Activated effector memory CD4-positive, alpha-beta T cell treated with Interleukin-2 at 50 U/mL for 16 hours (primary cell): Measurements from ENCODE around the gene FSIP1.
"Not testable (repeated sequence)": the region's sequence is repeated elsewhere in the genome, so short reads cannot be mapped to it uniquely, and the experiment has no call there.

Source experiments
- DNase-seq: peaks from one replicate; pipeline ENCODE4 v3.0.0-alpha.2; 2020

Gene FSIP1

GRCh38 chr15:39782441-39783138 is at the start of gene FSIP1:
FSIP1 (minus strand) TSS chr15:39782841; CDS start chr15:39776524, 6,317 bp downstream.
- peak; percentile 95 for DNase-seq

DNA sequence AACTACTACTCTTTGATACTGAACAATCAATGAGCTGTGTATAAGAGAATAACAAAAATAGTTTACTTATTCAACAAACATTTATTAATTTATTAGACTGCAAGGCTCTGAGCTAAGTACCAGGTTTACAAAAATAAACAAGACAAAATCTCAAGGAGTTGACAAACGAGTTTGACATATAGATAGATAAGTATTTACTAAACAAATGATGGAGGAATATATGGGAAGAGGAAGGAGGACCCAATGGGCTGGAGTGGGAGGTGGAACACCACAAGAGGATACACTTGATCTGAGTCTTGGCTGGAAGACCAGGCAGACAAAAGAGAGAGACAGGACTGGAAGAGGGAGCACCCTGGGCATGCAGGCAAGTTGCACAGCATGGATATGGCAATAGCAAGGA is 47.5 kb upstream of the FSIP1 start:
- no peak for DNase-seq

DNA sequence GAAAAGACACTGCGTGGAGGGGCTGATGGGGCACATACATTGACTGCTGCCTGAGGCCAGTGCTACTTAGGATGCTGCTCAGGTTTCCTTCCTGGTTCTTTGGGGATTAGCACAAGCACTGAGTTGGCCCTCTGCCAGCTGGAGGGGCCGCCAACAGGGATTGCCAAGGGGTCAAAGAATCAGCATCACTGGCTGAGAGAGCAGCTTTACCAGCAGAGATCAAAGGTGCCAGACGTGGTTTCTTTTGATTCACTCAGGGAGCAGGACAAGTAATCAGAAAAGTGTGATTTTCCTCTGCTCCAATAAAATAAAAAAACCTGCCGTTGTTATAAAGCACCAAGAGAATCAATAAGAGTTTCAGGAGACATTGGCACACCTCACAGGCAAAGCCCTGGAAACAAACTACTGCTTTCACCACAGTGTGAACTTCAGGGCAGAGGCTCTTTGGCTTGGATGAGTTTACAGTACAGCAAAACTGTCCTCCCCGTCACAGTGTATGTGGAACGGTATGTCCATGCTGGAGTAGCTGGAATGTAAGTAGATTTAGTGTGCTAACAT is 45.8 kb upstream of the FSIP1 start:
- DNase-seq, result no peak

GRCh38 chr15:39826975-39827374 is 44.3 kb upstream of the FSIP1 start:
- DNase-seq, result no peak

DNA sequence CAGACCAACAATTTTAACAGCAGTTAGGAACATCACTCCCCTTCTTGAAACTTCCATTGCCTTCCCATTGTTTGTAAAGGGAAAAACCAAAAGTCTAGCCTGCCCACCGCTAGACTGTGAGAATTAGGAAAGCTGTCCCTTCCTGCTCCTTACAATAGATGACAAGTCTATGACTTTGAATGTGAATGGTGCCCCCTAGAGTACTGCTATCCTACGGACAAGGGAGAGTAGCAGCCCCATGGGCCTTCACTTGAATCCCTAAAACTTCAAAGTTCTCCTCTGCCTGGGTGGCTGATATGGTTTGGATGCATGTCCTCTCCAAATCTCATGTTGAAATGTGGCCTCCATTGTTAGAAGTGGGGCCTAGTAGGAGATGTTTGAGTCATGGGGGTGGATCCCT is 41.0 kb upstream of the FSIP1 start:
- no peak for DNase-seq

DNA sequence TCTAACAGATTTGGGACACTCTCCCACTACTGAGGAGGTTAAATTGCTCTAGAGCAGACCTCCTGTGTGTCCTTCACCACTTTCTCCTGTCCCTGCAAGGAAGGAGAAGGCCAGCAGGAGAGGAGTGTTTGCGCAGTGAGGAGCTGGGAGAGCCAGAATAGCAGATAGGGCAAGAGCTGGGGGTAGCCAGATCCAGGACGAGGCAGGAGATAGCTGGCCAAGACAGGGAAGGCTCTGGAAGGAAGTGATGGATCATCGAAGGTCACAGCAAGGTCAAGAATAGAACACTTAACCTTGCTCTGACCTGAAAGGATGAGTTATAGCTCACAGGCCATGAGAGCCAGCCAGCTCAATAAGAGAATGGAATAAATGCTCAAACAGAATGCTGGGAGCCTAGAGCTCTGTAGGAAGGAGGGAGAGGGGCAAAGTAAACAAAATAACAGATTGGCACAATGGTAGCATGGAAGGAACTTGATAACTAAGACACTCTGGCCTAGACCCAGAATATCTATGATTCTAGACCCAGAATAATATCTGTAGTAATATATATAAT is 37.5 kb upstream of the FSIP1 start:
- DNase-seq, result no peak

DNA sequence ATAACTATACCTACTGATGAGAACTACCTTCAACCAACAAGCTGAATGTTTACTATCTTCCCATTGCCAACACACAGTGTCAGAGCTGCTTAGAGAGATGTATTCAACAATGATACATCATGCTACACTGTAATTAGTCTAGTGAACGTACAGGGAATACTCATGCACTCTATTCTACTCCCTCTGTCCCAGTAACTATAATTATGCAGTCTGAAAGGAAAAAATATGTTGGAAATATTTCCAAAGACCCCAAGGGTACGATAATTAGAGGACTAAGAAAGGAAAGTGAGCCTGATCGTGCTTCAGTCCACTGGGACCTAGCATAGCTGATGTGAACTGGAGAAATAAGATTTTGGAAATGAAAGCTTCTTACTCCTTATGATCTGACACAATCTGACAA is 36.9 kb upstream of the FSIP1 start:
- no peak for DNase-seq

GRCh38 chr15:39817892-39818291 is 35.3 kb upstream of the FSIP1 start:
- DNase-seq, result no peak

DNA sequence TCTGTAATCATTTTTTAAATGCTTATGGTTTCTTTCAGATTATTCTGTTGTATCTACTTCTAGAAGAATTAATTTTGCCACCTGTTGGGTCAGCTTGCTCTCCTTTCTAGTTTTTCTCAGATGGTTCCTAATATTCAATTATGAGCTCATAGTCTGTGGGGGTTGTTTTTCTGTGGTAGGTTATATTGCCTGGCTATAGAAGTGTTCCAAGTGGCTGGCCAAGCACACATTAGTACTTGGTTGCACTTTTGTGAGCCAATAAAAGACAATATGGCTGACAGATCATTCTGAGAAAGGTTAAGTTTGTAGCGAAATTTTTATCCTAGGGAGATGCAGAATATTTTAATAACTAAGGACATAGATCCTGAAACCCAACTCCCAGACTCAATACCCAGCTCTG is 31.8 kb upstream of the FSIP1 start:
- DNase-seq, result no peak

GRCh38 chr15:39812651-39813050 is 30.0 kb upstream of the FSIP1 start:
- DNase-seq, result not testable (repeated sequence)

GRCh38 chr15:39808909-39809308 is 26.3 kb upstream of the FSIP1 start:
- DNase-seq, result no peak

DNA sequence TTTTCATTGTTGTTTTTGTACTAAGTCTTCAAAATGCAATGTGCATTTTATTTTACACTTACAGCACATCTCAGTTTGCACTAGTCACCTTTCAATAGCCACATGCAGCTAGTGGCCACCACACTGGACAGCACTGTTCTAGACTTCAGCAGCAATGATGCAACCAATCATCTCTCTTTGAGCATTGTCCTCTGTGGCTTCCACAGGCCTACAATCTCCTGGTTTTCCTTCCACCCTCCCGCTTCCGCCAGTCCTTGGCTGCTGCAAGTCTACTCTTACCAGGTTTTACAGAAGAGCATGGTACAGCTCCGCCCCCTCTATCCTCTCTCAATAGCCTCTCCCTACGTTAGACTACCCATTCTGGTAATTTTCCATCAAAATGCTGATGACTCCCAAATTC is 25.1 kb upstream of the FSIP1 start:
- no peak for DNase-seq

DNA sequence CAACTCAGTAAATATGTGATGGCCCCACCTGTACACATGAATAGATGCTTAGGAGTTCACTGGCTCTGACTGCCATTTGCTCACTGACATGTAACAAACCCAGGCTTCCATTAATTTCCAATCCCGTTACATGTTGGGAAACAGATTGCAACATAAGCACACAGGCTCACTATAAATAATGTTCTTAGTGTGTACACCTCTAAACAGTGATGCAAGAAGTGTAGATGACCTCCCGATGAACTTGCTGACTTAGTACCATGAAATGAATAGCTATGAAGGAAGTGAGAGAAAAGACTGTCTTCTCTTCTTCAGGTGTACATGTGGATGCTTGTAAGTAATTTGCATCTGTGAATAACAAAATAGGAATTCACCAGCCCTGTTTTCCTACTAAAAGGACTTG is 21.4 kb upstream of the FSIP1 start:
- no peak for DNase-seq

GRCh38 chr15:39803016-39803415 is 20.4 kb upstream of the FSIP1 start:
- no peak for DNase-seq

- no peak for DNase-seq
These were observed 19.1 kb upstream of the FSIP1 start for GRCh38 chr15:39801641-39802309.

DNA sequence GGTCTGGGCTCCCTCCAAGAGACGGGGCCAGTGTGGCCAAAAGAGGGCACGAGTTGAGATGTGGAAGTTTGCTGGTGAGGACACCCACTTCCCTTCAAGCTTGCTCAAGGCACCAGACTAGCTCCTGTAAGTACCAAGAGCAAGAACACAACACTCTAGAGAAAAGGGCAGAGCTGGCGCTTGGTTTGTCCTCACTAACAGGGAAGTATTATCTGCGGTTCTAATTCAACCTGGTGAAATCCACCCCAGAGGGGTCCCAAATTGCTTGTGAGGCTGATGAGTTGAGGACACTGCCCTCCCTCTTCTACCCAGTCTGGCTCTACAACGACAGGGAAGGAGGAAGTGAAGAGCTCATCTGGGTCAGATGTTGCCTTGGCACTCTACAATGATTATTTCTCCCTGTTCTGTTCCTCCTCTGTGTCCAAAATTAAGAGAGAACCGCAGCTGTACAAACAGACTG is 16.9 kb upstream of the FSIP1 start:
- no peak for DNase-seq

- DNase-seq, result no peak
These were observed 15.7 kb upstream of the FSIP1 start for GRCh38 chr15:39798382-39798781.

GRCh38 chr15:39797407-39797806 is 14.8 kb upstream of the FSIP1 start:
- no peak for DNase-seq

GRCh38 chr15:39796601-39797000 is 14.0 kb upstream of the FSIP1 start:
- DNase-seq, result no peak

DNA sequence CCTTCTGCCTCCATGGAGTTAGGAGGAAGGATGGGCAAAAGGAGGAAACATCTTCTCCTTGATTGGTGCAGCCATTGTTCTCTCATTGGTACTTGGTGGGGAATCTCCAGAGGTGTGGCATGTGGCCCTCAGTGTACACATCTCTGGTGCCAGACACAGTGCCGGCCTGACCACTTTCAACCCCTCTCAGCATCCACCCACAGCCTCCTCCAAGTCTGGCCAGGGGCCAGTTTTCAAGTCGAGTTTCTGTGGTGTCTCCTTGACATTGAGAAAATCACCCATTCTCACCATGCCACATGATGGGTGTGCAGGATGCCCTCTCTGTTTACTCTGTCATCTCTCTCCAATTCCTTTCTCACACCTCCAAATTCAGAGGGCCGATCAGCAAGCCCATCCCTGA is 12.8 kb upstream of the FSIP1 start:
- no peak for DNase-seq

DNA sequence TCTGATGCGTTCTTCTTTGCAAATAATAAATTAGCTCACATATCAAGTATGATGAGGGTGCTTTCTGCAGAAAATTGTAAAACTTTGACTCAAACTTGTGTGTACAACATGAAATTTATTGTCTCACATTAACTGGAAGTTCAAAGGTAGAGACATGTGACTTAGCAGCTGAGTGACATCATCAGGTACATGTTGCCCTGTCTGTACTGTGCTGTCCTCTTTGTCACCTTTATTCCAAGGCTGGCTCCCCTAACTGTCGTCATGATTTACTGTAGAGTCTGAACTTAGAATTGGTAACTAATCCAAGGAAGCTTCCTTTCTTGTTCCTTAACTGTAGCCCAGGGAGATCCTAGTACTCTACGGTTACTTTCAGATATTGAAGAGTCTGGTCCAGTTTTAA is 12.3 kb upstream of the FSIP1 start:
- no peak for DNase-seq

GRCh38 chr15:39793923-39794322 is 11.3 kb upstream of the FSIP1 start:
- no peak for DNase-seq

- DNase-seq, result no peak
These were observed 10.2 kb upstream of the FSIP1 start for GRCh38 chr15:39792844-39793335.
